Endodermal cell (in vitro differentiated cells): ENCODE data around the gene VPS13A. TPM values are rescaled to one million over a fixed set of nuclear protein-coding genes. Genes with fewer than 3 reads are reported as not detected.

ENCODE experiments used
- DNase-seq: peaks from one replicate; pipeline ENCODE4 v3.0.0-alpha.2; 2017
- H3K27ac ChIP-seq: 2 replicates; pipeline ENCODE4 v1.5.1; 2013; ENCODE audit warnings: mild to moderate bottlenecking, low read depth, low read length, moderate library complexity
- H3K27me3 ChIP-seq: 2 replicates; pipeline ENCODE4 v1.6.1; 2013; ENCODE audit warnings: mild to moderate bottlenecking, low read length, moderate library complexity; ENCODE audit not compliant: insufficient read depth, control insufficient read depth, poor library complexity, severe bottlenecking
- H3K36me3 ChIP-seq: 2 replicates; pipeline ENCODE4 v1.7.0; 2013; ENCODE audit warnings: mild to moderate bottlenecking, low read length, moderate library complexity; ENCODE audit not compliant: control insufficient read depth, insufficient read depth
- H3K4me1 ChIP-seq: one replicate; pipeline ENCODE4 v1.7.0; 2013; ENCODE audit warnings: low read length; ENCODE audit not compliant: control insufficient read depth, insufficient read depth
- H3K4me3 ChIP-seq: 2 replicates; pipeline ENCODE4 v1.5.1; 2013; ENCODE audit warnings: mild to moderate bottlenecking, low read length, moderate library complexity
- H3K9ac ChIP-seq: 2 replicates; pipeline ENCODE4 v1.6.1; 2013; ENCODE audit warnings: mild to moderate bottlenecking, low read length, moderate library complexity; ENCODE audit not compliant: poor library complexity, severe bottlenecking; ENCODE audit errors: extremely low read depth
- H3K9me3 ChIP-seq: 2 replicates; pipeline ENCODE4 v1.6.1; 2013; ENCODE audit warnings: mild to moderate bottlenecking, low read length, moderate library complexity; ENCODE audit not compliant: control insufficient read depth
- H3K27ac Mint-ChIP-seq: 2 replicates; pipeline ENCODE4 v1.8.0; 2020; ENCODE audit warnings: mixed read lengths
- H3K27me3 Mint-ChIP-seq: 2 replicates; pipeline ENCODE4 v1.8.0; 2021; ENCODE audit warnings: mild to moderate bottlenecking, mixed read lengths; ENCODE audit not compliant: insufficient read depth
- H3K36me3 Mint-ChIP-seq: 2 replicates; pipeline ENCODE4 v1.8.0; 2020; ENCODE audit warnings: low read depth, mixed read lengths
- H3K4me1 Mint-ChIP-seq: 2 replicates; pipeline ENCODE4 v1.8.0; 2020; ENCODE audit warnings: mixed read lengths
- H3K4me3 Mint-ChIP-seq: 2 replicates; pipeline ENCODE4 v1.8.0; 2020; ENCODE audit warnings: mild to moderate bottlenecking, moderate library complexity, mixed read lengths
- H3K9me3 Mint-ChIP-seq: 2 replicates; pipeline ENCODE4 v1.8.0; 2020; ENCODE audit warnings: mild to moderate bottlenecking, mixed read lengths
- CTCF ChIP-seq: fragments of 200-600 bp; sonication (generic); conservative IDR thresholded peaks from 2 replicates; pipeline ENCODE4 v1.5.0; 2021; ENCODE audit warnings: antibody characterized with exemption, mild to moderate bottlenecking
- WGBS, 2 experiments: methylation state at CpG; one replicate each; pipeline versions ENCODE4 v1.1.5 to v1.1.7; 2013; ENCODE audit warnings: missing lambda C conversion rate in 2 of 2, mixed read lengths in 1 of 2; ENCODE audit not compliant: insufficient coverage in 1 of 2, insufficient read length in 1 of 2; 5-methylcytosine and 5-hydroxymethylcytosine counted together
- total RNA-seq, 2 donors: library from RNA; stranded (reverse); fragmentation: NEBNext Ultra II Directional in 1 of 2; extraction: Animal tissue kit (Norgen Biotek cat#: 25700) in 1 of 2; gene quantifications; 2 replicates in 1 of 2; 3 replicates in 1 of 2; pipeline ENCODE4 v1.2.1, GENCODE V29; 2021

VPS13A gene
- total RNA-seq, 2 donors from 2014 or later = 37.2 to 41.6 TPM

GRCh38 chr9:77161191-77161590 lies 16.1 kb upstream of the VPS13A start:
- Mint-ChIP-seq H3K4me1 (peaks cover 4% of the 10 kb centered on the region), H3K27ac (no peak overlapping the region), H3K4me3 (no peak overlapping the region), H3K36me3 (no peaks in the 10 kb centered on the region), H3K9me3 (peaks cover 2% of the 10 kb centered on the region), H3K27me3 (no peaks in the 10 kb centered on the region)
- no peak for DNase-seq
- WGBS, 2 experiments = 85 to 94% methylated on average over 3 of the region's 3 CpGs
- H3K4me1 ChIP-seq = no peaks in the 10 kb centered on the region
- no peak overlapping the region for H3K9ac ChIP-seq
- no peak overlapping the region for H3K27ac ChIP-seq
- no peaks in the 10 kb centered on the region for H3K36me3 ChIP-seq
- H3K9me3 ChIP-seq = no peaks in the 10 kb centered on the region
- H3K4me3 ChIP-seq = no peak overlapping the region
- no peaks in the 10 kb centered on the region for H3K27me3 ChIP-seq
- TF ChIP-seq CTCF = no peak

- H3K9ac ChIP-seq = no peak overlapping the region
- H3K4me1 Mint-ChIP-seq = peaks cover 3% of the 10 kb centered on the region
- no peak overlapping the region for H3K4me3 Mint-ChIP-seq
- TF ChIP-seq CTCF = no peak
- no peak overlapping the region for H3K4me3 ChIP-seq
- H3K4me1 ChIP-seq = no peaks in the 10 kb centered on the region
- no peaks in the 10 kb centered on the region for H3K27me3 Mint-ChIP-seq
- DNase-seq = no peak
- no peak overlapping the region for H3K27ac Mint-ChIP-seq
- H3K36me3 Mint-ChIP-seq = no peaks in the 10 kb centered on the region
- H3K27me3 ChIP-seq = no peaks in the 10 kb centered on the region
- H3K36me3 ChIP-seq = no peaks in the 10 kb centered on the region
- peaks cover 2% of the 10 kb centered on the region for H3K9me3 Mint-ChIP-seq
- 100% methylated on average over 1 of the region's 1 CpG; no CpG with 5 or more reads in 1 of the 2 experiments for WGBS, 2 experiments
- no peaks in the 10 kb centered on the region for H3K9me3 ChIP-seq
- H3K27ac ChIP-seq = no peak overlapping the region
Observed at GRCh38 chr9:77161966-77162365, 15.4 kb upstream of the VPS13A start.

- Mint-ChIP-seq H3K36me3 (no peaks in the 10 kb centered on the region), H3K4me1 (no peaks in the 10 kb centered on the region), H3K9me3 (peaks cover 2% of the 10 kb centered on the region), H3K27me3 (no peaks in the 10 kb centered on the region), H3K4me3 (no peak overlapping the region), H3K27ac (no peak overlapping the region)
- no peak for TF ChIP-seq CTCF
- DNase-seq = no peak
- no peaks in the 10 kb centered on the region for H3K9me3 ChIP-seq
- no peak overlapping the region for H3K27ac ChIP-seq
- H3K27me3 ChIP-seq = no peaks in the 10 kb centered on the region
- no peak overlapping the region for H3K4me3 ChIP-seq
- H3K36me3 ChIP-seq = no peaks in the 10 kb centered on the region
- H3K9ac ChIP-seq = no peak overlapping the region
- 80 to 89% methylated on average over 4 of the region's 4 CpGs for WGBS, 2 experiments
- H3K4me1 ChIP-seq = no peaks in the 10 kb centered on the region
Observed at GRCh38 chr9:77162366-77162765, 15.0 kb upstream of the VPS13A start.
